MM.1S (cell line): ENCODE data around the gene CTNND1.

ENCODE experiments used
- EZH2phosphoT487 ChIP-seq: fragments of 300-600 bp; sonication (generic); IDR thresholded peaks from 2 replicates; pipeline ENCODE4 v1.6.1; 2018; ENCODE audit warnings: antibody characterized with exemption, low read length
- TF ChIP-seq, protein P1 (sequence below): fragments of 300-600 bp; sonication (generic); IDR thresholded peaks from 2 replicates; pipeline ENCODE4 v1.5.1; 2016; ENCODE audit warnings: antibody characterized with exemption, low read length, mixed read lengths

DNA sequence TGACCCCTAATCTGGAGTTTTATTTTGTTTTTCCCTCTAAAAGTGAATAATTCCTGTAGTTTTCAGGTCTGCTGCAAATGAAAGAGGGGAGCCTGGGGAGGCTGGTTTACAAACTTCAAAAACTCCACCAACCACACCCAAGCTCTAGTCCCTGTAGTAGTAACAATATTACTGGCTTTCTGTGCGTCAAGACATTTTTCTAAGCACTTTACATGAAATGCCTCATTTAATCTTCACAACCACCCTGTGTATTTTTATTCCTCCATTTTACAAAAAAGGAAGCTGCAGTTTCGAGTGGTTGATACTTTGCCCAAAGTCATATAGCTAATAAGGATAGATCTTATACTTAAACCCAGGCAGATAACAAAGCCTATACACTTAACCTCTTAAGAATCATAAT, 23.5 kb downstream of the CTNND1 start:
- TF ChIP-seq, protein P1, sequence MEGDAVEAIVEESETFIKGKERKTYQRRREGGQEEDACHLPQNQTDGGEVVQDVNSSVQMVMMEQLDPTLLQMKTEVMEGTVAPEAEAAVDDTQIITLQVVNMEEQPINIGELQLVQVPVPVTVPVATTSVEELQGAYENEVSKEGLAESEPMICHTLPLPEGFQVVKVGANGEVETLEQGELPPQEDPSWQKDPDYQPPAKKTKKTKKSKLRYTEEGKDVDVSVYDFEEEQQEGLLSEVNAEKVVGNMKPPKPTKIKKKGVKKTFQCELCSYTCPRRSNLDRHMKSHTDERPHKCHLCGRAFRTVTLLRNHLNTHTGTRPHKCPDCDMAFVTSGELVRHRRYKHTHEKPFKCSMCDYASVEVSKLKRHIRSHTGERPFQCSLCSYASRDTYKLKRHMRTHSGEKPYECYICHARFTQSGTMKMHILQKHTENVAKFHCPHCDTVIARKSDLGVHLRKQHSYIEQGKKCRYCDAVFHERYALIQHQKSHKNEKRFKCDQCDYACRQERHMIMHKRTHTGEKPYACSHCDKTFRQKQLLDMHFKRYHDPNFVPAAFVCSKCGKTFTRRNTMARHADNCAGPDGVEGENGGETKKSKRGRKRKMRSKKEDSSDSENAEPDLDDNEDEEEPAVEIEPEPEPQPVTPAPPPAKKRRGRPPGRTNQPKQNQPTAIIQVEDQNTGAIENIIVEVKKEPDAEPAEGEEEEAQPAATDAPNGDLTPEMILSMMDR: no peak
- no peak for TF ChIP-seq EZH2phosphoT487
